Neural progenitor cell (in vitro differentiated cells): ENCODE measurements around the gene SLC22A23. TPM values are rescaled to one million over a fixed set of nuclear protein-coding genes. Genes with fewer than 3 reads are reported as not detected.

Source experiments
- DNase-seq: peaks from one replicate; pipeline ENCODE4 v3.0.0-alpha.2; 2016; ENCODE audit warnings: low spot score
- H2AFZ ChIP-seq: fragments of 200-600 bp; sonication (generic); replicated peaks from 2 replicates; pipeline ENCODE4 v1.6.1; 2016; ENCODE audit warnings: antibody characterized with exemption
- H3F3A ChIP-seq: fragments of 200-600 bp; sonication (generic); 2 replicates; pipeline ENCODE4 v1.6.1; 2016; ENCODE audit warnings: antibody characterized with exemption, low read depth
- H3K27ac ChIP-seq: fragments of 200-600 bp; sonication (generic); 2 replicates; pipeline ENCODE4 v1.5.1; 2016; ENCODE audit warnings: mild to moderate bottlenecking
- H3K27me3 ChIP-seq: fragments of 200-600 bp; sonication (generic); 2 replicates; pipeline ENCODE4 v1.6.1; 2016; ENCODE audit warnings: mild to moderate bottlenecking, moderate library complexity
- H3K36me3 ChIP-seq: fragments of 200-600 bp; sonication (generic); 2 replicates; pipeline ENCODE4 v1.5.1; 2016
- H3K4me1 ChIP-seq: fragments of 200-600 bp; sonication (generic); 2 replicates; pipeline ENCODE4 v1.6.1; 2016; ENCODE audit warnings: mixed run types
- H3K4me2 ChIP-seq: fragments of 200-600 bp; sonication (generic); 2 replicates; pipeline ENCODE4 v1.6.1; 2016
- H3K4me3 ChIP-seq: fragments of 200-600 bp; sonication (generic); 2 replicates; pipeline ENCODE4 v1.5.1; 2016
- H3K79me2 ChIP-seq: fragments of 200-600 bp; sonication (generic); 2 replicates; pipeline ENCODE4 v1.6.1; 2016; ENCODE audit warnings: low read depth
- H3K9ac ChIP-seq: fragments of 200-600 bp; sonication (generic); 2 replicates; pipeline ENCODE4 v1.6.1; 2016
- H3K9me3 ChIP-seq: fragments of 200-600 bp; sonication (generic); 2 replicates; pipeline ENCODE4 v1.5.1; 2016; ENCODE audit warnings: low read depth
- H4K20me1 ChIP-seq: fragments of 200-600 bp; sonication (generic); 2 replicates; pipeline ENCODE4 v1.6.1; 2016; ENCODE audit warnings: low read depth
- H3K27ac Mint-ChIP-seq: 3 replicates; pipeline ENCODE4 v1.8.0; 2021; ENCODE audit warnings: mixed read lengths
- H3K27me3 Mint-ChIP-seq: 2 replicates; pipeline ENCODE4 v1.8.0; 2022; ENCODE audit warnings: low read depth, mild to moderate bottlenecking, inconsistent platforms, moderate library complexity, mixed read lengths; ENCODE audit not compliant: insufficient read depth
- H3K36me3 Mint-ChIP-seq: 3 replicates; pipeline ENCODE4 v1.8.0; 2021; ENCODE audit warnings: mixed read lengths
- H3K4me1 Mint-ChIP-seq: 3 replicates; pipeline ENCODE4 v1.8.0; 2021; ENCODE audit warnings: mixed read lengths
- H3K4me3 Mint-ChIP-seq: 3 replicates; pipeline ENCODE4 v1.8.0; 2021; ENCODE audit warnings: mild to moderate bottlenecking, moderate library complexity, mixed read lengths
- H3K9me3 Mint-ChIP-seq: 3 replicates; pipeline ENCODE4 v1.8.0; 2020; ENCODE audit warnings: mixed read lengths
- CTCF ChIP-seq: fragments of 200-600 bp; sonication (generic); IDR thresholded peaks from 2 replicates; pipeline ENCODE4 v1.5.1; 2017; ENCODE audit warnings: antibody characterized with exemption, mild to moderate bottlenecking
- EZH2 ChIP-seq: fragments of 200-600 bp; sonication (generic); IDR thresholded peaks from 2 replicates; pipeline ENCODE4 v1.6.1; 2017; ENCODE audit warnings: antibody characterized with exemption, mild to moderate bottlenecking, moderate library complexity
- EZH2phosphoT487 ChIP-seq: fragments of 200-600 bp; sonication (generic); IDR thresholded peaks from 2 replicates; pipeline ENCODE4 v1.6.1; 2017; ENCODE audit warnings: antibody characterized with exemption
- total RNA-seq: library from RNA; depleted of rRNA; stranded (reverse); fragments of >200 nt; gene quantifications from 2 replicates; pipeline ENCODE4 v1.2.3, GENCODE V29; 2015; ENCODE audit warnings: low replicate concordance

Gene SLC22A23
- total RNA-seq, 1 donor from 2014 or later = 0.99 TPM

- no peaks in the 10 kb centered on the region for H3K27me3 ChIP-seq
- no peak overlapping the region for H3K4me3 Mint-ChIP-seq
- H3K79me2 ChIP-seq = no peaks in the 10 kb centered on the region
- no peak for TF ChIP-seq EZH2
- no peak for TF ChIP-seq CTCF
- TF ChIP-seq EZH2phosphoT487 = no peak
- H3K4me1 Mint-ChIP-seq = peaks cover 14% of the 10 kb centered on the region
- no peak overlapping the region for H3K27ac Mint-ChIP-seq
- no peaks in the 10 kb centered on the region for H3K4me1 ChIP-seq
- H3K36me3 ChIP-seq = no peaks in the 10 kb centered on the region
- H3K4me3 ChIP-seq = no peak overlapping the region
- H3K27me3 Mint-ChIP-seq = peaks cover 4% of the 10 kb centered on the region
- H3K4me2 ChIP-seq = no peak overlapping the region
- no peaks in the 10 kb centered on the region for H4K20me1 ChIP-seq
- no peak for DNase-seq
- H3F3A ChIP-seq = no peaks in the 10 kb centered on the region
- peaks cover 48% of the 10 kb centered on the region for H3K36me3 Mint-ChIP-seq
- H2AFZ ChIP-seq = no peak overlapping the region
- peaks cover 8% of the 10 kb centered on the region for H3K9me3 Mint-ChIP-seq
- no peaks in the 10 kb centered on the region for H3K9me3 ChIP-seq
- H3K9ac ChIP-seq = no peak overlapping the region
- H3K27ac ChIP-seq = no peak overlapping the region
Observed at GRCh38 chr6:3307436-3307835, 149.4 kb downstream of the SLC22A23 start.

DNA sequence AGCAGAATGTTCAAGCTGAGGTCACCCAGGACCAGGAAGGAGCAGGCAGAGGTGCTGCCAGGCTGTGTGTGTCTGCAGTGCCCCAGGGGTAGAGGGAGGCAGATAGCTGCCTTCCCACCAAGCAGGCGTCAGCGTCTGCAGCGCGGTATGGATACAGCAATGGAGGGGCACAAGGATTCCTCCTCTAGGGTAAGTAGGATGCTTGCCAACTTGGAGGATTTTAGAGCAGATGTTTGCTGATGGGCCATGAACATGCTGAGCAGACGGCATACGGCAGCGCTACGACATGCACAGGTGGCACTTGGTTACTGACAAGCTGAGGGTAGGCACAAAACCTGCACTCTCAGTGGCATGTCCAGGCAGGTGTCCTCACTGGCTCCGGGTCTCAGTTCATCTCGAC lies 150.0 kb downstream of the SLC22A23 start:
- DNase-seq = no peak
- no peaks in the 10 kb centered on the region for H3K4me1 ChIP-seq
- Mint-ChIP-seq H3K9me3 (peaks cover 8% of the 10 kb centered on the region), H3K27me3 (peaks cover 4% of the 10 kb centered on the region), H3K27ac (no peak overlapping the region), H3K4me3 (no peak overlapping the region), H3K4me1 (peaks cover 14% of the 10 kb centered on the region), H3K36me3 (peaks cover 53% of the 10 kb centered on the region)
- H3K4me3 ChIP-seq = no peak overlapping the region
- H3F3A ChIP-seq = no peaks in the 10 kb centered on the region
- H3K4me2 ChIP-seq = no peak overlapping the region
- H3K79me2 ChIP-seq = no peaks in the 10 kb centered on the region
- no peak for TF ChIP-seq EZH2phosphoT487
- no peaks in the 10 kb centered on the region for H3K27me3 ChIP-seq
- no peak overlapping the region for H2AFZ ChIP-seq
- no peaks in the 10 kb centered on the region for H4K20me1 ChIP-seq
- H3K9me3 ChIP-seq = no peaks in the 10 kb centered on the region
- H3K27ac ChIP-seq = no peak overlapping the region
- H3K36me3 ChIP-seq = no peaks in the 10 kb centered on the region
- H3K9ac ChIP-seq = no peak overlapping the region

DNA sequence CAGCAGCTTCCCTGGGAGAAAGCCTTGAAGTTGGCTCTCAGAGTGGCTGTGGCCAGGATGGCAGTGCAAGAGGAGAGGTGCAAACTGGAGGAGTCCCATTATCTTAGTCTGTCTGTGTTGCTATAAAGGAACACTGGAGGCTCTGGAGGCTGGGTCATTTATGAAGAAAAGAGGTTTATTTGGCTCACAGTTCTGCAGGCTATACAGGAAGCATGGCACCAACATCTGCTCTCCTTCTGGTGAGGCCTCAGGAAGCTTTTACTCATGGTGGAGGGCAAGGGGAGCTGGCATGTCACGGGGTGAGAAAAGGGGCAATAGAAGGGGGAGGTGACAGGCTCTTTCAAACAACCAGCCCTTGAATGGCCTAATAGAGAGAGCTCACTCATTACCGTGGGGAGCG lies 151.0 kb downstream of the SLC22A23 start:
- Histone ChIP-seq H3K36me3 (no peaks in the 10 kb centered on the region), H3K4me2 (no peak overlapping the region), H3K27ac (no peak overlapping the region), H2AFZ (no peak overlapping the region), H3K79me2 (no peaks in the 10 kb centered on the region), H3K27me3 (no peaks in the 10 kb centered on the region), H4K20me1 (no peaks in the 10 kb centered on the region), H3K4me3 (no peak overlapping the region), H3K9ac (no peak overlapping the region), H3K9me3 (no peaks in the 10 kb centered on the region), H3F3A (no peaks in the 10 kb centered on the region), H3K4me1 (no peaks in the 10 kb centered on the region)
- H3K4me1 Mint-ChIP-seq = peaks cover 13% of the 10 kb centered on the region
- no peak for DNase-seq
- H3K9me3 Mint-ChIP-seq = peaks cover 11% of the 10 kb centered on the region
- peaks cover 54% of the 10 kb centered on the region for H3K36me3 Mint-ChIP-seq
- TF ChIP-seq EZH2phosphoT487 (no peak), CTCF (no peak), EZH2 (no peak)
- no peak overlapping the region for H3K4me3 Mint-ChIP-seq
- H3K27me3 Mint-ChIP-seq = peaks cover 4% of the 10 kb centered on the region
- H3K27ac Mint-ChIP-seq = peak overlapping the region; percentile 27

DNA sequence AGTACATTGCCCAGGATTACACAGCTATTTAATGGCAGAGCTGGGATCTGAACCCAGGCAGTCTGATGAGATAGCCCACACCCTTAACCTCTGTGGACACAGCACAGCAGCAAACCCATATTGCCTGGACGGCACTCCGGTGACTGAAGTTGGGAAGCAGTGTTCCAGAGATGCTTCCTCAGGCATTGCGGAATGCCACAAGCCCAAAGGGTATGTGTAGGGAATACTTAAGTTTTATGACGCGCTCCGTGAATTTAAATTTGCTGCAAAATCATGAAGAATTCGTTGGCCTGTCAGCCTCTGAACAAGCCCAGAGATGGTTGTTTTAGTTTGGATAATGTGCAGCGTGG lies 151.7 kb downstream of the SLC22A23 start:
- Histone ChIP-seq H3K27me3 (no peaks in the 10 kb centered on the region), H3K4me3 (no peak overlapping the region), H3K9me3 (no peaks in the 10 kb centered on the region), H3F3A (no peaks in the 10 kb centered on the region), H3K9ac (no peak overlapping the region), H3K36me3 (no peaks in the 10 kb centered on the region), H3K4me2 (no peak overlapping the region), H2AFZ (no peak overlapping the region), H4K20me1 (no peaks in the 10 kb centered on the region), H3K27ac (no peak overlapping the region), H3K79me2 (no peaks in the 10 kb centered on the region), H3K4me1 (no peaks in the 10 kb centered on the region)
- Mint-ChIP-seq H3K4me3 (no peak overlapping the region), H3K27ac (no peak overlapping the region), H3K36me3 (peaks cover 54% of the 10 kb centered on the region), H3K27me3 (peaks cover 4% of the 10 kb centered on the region), H3K4me1 (peaks cover 11% of the 10 kb centered on the region), H3K9me3 (peaks cover 11% of the 10 kb centered on the region)
- no peak for DNase-seq
- no peak for TF ChIP-seq CTCF
